Measurements from ENCODE around the gene RPH3AL.

RPH3AL gene

DNA sequence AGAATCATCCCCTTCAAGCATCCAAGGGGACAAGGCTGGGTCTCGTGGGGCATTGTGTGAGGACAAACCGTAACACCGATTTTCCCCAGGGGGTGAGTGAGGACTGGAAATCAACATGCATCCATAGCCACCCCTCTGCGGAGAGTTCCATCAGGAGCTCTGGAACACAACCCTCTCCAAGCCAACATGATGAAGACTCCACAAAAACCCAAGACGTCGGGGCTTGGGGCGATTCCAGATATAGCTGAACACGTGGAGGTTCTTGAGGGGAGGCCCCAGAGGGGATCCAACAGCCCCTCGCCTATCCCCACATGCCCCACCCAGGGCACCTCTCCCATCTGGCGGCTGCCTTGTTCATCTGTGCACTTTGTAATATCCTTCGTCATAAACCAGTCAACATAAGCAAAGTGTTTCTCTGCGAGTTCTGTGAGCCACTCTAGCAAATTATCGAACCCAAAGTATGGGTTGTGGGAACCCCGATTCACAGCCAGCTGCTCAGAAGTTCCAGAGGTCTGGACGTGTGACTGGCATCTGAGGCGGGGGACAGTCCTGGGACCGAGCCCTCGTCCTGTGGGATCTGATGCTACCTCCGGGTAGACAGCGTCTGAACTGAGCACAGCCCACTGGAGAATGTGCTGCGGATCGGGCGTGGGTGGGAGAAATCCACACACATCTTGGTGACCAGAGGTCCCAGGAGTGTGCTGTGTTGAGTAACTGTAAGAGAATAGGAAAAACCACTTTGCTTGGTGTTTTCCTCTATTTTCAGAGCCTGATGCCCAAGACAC lies 55.5 kb downstream of the RPH3AL start:
- no peak for DNase-seq

DNA sequence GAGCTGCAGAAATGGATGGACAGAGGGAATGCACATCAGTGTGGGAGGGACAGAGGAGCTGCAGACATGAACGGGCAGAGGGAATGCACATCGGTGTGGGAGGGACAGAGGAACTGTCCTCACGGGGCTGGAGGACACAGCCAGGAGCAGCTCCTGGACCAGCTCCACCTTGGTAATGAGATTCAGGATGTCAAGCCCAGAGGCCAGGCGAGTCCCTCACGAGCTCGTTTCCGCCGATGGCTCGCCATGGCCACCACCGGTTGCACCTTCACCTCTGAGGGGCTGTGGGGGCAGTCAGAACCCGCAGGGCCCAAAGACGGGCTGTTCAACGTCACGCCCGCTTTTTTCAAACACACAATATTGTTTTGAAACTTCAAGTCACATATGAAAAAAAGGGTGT lies 56.2 kb downstream of the RPH3AL start:
- DNase-seq: no peak

DNA sequence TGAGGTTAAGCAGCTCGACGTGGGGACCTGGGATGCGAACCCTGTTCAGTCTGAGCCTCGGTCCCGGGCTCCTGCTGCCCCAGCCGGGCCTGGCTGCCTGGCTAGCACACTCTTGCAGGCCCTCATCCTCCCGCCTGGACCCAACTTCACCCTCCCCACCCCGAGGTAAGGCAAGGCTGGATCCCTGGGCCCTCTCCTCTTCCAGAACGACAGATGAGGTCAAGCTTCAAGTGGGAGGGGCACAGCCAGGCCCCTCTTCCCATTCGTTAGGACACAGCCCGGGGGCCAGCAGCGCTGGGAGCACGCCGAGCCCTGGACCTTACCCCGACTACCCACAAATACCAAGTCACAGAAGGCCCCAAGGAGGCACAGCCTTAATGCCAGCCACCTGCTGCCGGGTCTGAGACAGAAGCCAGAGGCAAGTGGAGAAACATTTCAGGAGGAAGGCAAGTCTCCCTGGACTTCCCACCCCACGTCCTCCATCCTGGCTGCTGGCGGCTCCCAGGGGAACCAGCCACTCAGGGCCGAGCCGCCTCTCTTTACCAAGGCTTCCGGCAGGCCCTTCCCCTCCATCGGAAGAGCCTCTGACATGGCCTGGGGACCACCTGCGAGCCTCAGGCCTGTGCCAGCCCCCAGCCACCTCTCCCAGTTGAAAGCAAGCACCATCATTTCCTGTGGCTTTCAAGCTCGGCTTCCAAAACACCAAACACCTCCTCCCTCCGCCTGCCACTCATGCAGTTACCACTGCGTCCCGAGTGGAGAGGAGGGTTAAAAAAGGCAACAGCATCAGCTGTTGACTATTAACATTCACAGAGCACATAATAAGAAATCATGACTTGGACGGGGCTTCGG lies 59.9 kb downstream of the RPH3AL start:
- no peak for DNase-seq

DNA sequence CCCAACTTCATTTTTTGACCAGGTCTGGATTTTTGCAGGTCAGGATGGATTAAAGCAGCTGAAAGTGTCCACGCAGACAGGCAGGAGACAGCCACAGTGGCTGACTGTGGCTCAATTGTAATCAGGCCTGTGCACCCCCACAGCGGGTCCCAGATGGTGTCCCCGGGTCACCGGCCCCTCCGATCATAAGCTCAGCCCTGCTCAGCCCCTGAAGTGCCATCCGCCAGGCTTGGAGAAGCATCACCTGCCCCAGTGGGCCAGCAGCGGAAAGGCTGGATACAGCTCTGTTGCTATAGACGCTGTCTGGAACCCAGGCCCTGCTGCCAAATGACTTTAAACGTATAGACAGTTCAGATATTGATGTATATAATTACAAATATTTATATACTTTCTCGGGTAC lies 60.6 kb downstream of the RPH3AL start:
- DNase-seq: no peak

DNA sequence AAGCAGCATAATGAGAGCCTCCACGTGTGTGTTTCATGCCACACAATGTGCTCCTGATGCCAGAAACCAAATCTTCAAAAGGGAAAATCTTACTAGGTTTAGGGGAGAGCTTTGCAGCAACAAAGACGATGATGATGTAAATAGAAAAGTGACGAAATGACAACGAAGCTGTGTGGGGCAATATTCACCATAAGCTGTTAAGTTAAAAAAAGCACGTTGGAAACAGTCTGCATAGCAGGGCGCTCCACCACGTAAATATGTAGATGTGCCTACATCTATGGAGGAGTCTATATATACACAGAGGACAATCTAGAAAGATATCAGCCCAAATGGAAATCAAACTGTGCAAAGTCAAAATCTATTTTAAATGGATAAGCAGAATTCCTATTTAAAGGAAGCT lies 61.0 kb downstream of the RPH3AL start:
- no peak for DNase-seq

DNA sequence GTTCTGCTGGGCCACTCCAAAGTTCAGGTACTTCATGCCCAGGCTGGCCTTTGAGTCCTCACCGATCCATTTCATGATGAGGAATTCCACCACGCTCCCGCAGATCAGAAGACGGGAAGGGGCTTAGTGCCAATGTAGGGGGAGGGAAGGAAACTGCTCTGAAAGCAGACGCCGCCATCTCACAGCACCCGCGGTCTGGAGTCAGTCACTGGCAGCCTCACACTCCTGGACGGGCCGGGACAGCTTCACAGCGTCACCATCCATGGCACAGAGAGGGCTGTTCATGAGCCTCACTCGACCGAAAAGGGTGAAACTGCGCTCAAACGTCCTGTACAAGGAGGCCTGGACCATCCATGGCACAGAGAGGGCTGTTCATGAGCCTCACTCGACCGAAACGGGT lies 62.0 kb downstream of the RPH3AL start:
- no peak for DNase-seq

DNA sequence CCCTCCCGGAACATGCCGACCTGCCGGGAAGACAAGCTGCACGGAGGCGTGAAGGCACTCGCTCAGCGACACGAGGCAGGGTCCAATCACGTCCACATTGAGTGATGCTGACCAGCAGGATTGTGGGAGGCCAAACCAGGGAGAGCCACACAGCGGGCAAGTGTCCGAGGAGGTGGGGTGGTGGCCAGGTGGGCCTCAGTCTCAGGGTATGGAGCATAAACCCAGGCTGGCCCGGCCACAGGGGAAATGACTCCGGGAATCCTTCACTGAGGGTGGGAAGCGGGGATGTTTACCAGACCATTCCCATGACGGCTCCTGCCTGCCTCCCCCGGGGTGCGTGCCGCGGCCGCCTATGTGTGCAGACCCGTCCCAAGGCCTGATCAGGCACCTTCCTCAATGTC lies 62.5 kb downstream of the RPH3AL start:
- DNase-seq: no peak

DNA sequence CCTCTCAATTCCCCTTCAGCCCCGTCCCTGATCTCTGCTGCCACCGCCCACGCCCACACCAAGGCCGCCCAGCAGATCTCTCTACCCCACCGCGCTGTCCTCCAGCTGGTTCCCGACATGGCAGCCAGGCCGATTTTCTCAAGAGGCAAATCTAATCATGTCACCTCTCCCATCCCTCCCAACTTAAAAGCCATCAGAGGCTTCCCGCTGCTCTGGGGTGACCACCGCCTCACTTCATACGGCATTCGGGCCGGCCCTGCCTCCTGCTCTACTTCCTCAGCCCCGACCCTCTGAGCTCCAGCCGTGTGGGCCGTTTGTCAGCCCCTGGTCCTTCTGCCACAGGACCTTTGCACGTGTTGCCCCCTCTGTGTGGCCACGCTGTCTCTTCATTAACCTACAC lies 63.2 kb downstream of the RPH3AL start:
- DNase-seq: no peak

DNA sequence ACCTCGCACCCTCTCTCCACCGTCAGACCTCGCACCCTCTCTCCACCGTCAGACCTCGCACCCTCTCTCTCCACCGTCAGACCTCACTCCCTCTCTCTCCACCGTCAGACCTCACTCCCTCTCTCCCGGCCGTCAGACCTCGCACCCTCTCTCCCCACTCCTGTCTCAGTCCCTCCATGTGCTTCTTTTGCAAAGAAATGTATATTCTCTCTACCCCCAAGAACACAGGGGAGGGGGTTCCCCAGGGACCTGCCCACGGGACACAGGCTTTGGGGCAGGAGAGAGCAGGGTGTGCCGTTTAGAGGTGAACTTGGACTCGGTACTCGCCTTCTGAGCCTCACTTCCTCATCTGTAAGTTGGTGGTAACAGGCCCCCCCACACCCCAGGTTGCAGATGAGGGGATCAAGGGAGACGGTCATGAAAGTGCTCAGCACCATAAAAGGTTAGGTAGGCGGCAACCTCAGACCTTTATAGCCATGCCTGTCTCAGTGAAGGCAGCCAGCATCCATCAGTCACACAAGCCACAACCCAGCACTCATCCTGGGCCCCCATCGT lies 63.7 kb downstream of the RPH3AL start:
- DNase-seq: no peak

DNA sequence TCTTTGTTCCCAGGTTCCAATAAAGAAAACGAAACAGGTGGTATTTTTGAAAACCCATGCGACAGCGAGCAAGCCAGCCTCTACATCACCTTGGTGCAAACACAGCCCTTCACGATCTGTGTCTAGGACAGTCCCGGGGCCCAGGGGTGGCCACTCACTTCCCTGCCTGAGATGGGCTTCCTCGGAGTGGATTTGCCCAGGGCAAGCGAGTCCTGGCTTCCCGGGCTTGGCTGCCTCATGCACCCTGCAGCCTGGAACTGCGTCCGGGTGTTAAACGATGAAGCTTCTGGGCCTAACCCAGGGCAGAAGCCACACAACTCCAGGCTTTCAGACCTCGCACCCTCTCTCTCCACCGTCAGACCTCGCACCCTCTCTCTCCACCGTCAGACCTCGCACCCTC lies 66.0 kb downstream of the RPH3AL start:
- DNase-seq: no peak

DNA sequence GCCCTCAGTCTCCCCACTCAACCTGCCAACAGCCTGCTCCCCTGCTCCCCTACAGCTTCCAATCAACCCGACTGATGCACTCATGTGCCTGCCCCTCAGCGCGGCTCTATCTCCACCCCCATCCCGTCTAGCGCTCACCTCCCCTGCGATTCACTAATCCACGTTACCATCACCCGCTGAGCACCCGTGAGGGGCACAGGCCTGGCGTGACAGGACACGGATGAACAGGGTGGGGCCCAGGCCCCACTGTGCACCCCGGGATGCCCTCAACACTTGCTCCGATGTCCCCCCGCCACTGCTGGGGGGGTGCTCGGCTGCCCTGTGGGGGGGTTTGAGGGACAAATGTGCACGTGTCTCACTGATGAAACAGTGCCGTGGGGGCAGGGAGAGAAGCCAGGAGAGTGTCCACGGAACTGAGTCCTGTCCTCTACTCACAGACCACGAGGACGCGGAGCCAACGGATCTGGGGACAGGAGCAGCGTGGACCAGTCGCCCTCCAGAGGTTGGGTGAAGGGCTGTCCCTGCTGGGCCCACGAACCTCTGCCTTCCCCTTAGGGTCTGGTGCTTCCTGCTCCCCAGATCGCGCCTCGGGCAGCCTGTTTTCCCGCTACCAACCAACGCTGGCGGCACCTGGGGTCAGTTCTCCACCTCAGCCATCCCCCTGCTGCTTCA lies 66.7 kb downstream of the RPH3AL start:
- no peak for DNase-seq

DNA sequence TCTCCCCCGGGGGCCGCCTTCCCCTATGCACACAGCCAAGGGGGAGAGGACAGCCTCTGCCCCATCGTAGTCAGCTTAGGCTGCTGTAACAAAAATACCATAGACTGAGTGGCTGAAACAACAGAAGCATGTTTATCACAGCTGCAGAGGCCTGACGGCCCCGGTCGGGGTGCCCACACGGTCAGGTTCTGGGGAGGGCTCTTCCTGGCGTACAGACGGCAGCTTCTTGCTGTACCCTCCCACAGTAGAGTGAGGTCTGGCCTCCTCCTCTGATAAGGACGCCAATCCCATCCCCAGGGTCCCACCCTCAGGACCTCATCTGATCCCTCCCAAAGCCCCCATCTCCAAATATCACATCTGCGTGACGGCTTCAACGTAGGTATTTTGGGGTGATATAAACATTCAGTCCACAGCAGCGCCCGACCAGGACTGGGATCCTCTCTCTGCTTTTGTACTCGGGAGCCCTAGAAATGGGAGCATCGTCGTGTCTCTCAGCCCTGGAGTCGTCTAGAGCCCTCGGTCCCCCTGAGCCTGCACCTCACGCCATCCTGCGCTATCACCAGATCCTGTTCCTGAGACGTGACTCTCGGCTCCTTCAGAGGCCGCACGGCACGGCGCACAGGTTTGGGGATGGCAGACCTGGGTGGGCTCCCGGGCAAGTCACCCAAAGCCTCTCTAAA lies 67.8 kb downstream of the RPH3AL start:
- no peak for DNase-seq

DNA sequence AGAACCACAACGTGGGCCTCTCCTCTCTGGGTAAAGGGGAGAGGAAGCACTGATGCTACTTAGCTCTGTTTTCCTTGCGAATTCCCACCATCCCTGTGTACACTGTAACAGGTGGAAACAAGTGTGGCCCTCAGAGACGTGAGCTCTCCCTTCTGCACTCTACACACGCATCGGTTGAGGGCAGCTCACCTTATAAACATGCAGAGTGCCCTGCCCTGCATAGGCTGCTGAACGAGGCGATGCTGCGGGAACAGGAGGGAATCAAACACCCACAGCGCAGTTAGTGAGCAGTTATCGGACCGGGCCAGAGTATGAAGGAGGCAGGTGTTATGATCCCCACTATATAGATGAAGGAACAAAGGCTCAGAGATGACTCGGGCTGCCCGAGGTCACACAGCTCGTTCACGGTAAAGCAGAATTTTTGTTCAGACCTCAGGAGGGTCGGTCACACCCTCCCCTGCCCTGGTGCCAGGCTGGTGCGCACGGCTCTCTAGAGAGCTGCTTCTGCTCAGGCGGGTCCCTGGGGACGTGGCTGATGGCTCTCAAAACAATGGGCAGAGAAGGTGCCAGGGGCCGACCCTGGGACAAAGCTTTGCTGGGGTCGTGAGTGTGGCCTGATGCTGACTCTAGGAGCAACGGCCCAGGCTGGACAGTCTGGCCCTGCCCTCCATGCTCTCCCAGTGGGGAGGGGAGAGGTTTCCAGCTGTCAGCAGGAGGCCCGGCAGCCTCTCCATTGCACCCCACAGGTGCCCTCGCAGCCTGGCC lies 68.5 kb downstream of the RPH3AL start:
- DNase-seq: no peak

DNA sequence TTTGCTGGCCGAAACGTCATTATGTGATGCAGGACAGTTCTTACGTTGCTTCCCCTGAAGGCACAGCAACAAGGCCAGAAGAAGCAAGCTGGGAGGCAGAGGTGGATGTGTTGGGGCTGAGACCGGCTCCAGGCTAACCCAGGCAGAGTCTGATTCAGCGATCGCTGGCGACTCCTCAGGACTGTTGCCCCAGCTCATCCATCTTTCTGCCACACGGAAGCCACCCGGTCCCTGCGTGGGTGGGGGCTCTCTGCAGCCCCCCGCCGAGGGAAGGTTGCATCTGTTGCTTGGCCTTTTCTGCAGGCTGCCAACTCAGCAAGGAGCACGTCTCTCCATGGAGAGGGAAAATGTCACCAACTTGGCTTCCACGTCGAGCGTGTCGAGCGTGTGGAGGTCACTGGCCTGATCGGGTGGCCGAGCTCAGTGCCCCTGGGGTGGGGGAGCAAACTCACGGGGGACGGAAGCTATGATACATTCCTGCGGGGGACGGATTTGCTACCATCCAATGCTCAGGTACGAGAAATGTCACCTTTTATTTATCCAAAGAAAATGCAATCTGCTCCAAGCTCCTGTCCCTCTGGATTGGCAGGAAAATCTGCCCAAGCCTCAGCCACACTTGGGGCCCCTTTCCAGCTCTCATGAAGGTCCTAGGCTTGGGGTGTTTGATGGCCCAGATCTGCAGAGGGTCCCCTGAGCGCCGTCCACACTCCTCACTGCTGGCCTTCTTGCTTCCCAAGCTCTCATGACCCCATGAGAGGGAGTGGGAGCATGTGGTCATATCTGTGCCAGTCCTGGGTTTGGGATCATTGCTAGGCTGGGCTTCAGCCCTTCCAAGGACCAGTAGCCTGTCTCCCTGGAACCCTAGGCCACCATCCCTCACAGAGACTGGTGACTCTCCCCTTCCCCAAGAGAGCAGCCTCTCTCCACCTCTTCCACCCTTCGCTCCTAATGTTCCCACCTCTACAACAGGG lies 69.4 kb downstream of the RPH3AL start:
- DNase-seq: no peak

DNA sequence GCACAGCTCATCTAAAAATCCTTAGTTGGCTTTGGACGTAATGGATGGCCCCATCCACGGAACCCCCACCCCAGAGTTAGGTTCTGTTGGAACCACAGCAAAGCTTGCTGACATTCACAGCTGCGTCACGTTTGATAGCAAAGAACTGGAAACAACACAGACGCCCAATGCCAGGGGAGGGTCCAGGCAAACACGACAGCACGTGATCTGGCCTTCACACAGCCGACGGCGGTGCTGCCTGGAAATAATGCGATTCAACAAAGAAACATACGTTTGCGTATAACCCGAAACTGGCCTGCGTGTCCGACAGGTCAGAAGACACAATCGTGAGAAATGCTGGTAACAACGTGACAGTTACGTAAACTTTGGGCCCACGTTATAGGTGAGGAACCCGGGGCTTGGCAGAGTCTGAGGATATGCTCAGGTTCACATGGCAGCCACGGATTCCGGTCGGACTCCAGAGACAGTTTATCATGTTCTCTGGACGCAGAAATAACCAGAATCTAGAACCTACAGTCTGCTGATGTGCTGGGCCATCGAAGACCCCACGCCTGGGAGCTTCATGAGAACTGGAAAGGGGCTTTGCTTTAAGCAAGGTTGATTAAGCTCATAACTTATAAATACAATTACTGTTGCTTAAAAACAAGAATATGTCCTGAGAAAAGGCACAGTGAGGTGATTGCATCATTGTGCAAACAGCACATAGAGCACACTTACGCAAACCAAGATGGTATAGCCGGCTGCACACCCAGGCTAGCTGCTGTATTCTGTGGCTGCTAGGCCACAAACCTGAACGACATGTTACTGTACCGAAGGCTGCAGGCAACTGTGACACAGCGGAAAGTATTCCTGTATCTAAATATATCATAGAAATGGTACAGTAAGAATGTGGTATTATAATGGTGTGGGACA lies 70.4 kb downstream of the RPH3AL start:
- DNase-seq: no peak

DNA sequence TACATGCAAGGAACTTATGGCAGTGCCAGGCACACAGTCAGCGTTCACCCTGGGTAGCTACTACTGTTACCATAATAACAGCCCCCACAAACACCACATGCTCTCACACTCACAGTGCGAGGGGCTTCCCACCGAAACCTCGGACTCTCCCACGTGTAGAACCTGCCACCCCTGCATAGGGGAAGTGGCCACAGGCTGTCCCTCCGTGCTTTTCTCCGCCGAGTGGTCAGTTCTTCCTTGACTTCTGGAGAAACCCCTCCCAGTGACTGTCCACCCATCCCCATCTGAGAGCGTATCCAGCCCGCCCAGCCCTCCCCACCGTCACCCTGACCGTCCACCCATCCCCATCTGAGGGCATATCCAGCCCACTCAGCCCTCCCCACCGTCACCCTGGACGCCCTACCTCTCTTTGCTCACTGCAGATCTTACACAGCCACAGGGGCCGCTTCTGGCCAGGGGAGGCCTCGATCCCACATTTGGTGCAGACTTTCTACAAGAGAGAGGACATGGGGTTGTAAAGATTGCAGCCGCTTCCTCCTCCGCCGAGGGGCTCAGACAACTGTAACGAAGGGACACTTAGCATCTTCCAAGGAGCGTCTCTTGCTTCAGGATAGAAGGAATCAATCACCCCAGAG lies 71.1 kb downstream of the RPH3AL start:
- DNase-seq: no peak

DNA sequence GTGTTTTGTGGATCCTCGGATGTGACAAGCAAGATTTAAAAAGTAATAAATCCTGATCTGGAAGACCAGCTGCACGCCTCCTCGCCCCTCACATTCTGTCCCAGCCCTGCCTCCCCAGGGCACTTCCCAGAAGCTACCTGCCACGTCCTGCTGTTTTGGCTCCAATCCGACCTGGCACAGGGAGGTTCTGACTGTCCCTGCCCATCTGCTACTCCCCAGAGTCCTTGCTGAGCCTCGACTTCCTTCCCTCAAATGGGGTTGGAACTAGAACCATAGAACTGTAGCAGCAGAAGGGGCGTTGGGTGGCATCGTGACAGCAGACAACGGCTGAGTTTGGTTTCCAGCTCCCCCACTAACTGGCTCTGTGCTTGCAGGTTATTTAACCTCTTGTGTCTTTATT lies 71.7 kb downstream of the RPH3AL start:
- no peak for DNase-seq

DNA sequence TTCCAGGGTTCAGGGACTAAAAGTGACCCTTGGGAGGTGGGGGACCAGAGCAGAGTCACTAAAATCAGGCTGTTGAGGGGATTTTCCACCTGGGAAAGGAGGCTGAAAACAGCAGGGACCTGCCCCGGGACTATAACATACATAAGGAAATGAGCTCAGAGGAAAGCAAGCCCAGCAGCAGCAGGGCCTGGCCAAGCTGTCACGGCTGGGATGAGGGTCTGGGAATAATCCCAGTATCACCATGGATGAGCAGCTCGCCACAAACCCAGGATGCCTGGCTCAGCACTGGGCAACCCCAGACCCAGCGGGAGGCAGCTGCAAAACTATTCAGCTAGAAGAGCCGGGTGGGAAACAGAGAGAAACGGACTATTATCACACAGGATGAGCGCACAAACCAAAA lies 72.4 kb downstream of the RPH3AL start:
- DNase-seq: no peak

DNA sequence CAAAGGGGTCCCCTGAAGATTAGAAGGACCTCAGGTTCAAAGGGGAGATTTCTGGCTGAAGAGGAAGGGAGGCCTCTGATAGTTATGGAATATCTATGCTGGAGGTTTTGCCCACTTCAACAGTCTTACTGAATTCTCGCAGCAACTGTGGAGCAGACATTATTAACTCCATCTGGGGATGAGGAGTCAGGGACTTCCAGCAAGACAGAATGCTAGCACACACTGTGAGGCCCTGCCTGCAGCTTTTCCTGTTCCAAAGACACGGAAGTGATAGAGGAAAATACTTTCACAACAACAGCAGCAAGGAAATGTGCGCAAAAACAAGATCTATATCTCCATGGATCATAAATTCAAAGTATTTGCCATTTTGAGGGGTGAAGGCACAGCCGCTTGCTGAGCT lies 72.8 kb downstream of the RPH3AL start:
- DNase-seq: no peak
